H1 (cell line): Measurements from ENCODE around the gene TK1. TPM values are rescaled to one million over a fixed set of nuclear protein-coding genes. Genes with fewer than 3 reads are reported as not detected.
"Not testable (repeated sequence)": the region's sequence is repeated elsewhere in the genome, so short reads cannot be mapped to it uniquely, and the experiment has no call there.

Experiments
- CTCF ChIA-PET: fragments of 300-600 bp; sonication (Branson Sonifier 250); formaldehyde crosslinking; loops from one replicate; lab custom pipeline; 2021; ENCODE audit not compliant: partially characterized antibody; lab: Charles Lee
- POLR2A ChIA-PET: fragments of 300-600 bp; sonication (Branson Sonifier 250); formaldehyde crosslinking; loops from one replicate; lab custom pipeline; 2021; ENCODE audit warnings: inconsistent platforms; ENCODE audit not compliant: partially characterized antibody; lab: Charles Lee
- DNase-seq, 2 experiments: peaks; one replicate each; pipeline versions ENCODE4 v3.0.0 to v3.0.0-alpha.2; 2010 to 2022; ENCODE audit warnings: low spot score in 2 of 2, low read depth in 1 of 2, mixed read lengths in 1 of 2
- FAIRE-seq: peaks from 2 replicates; lab custom pipeline; 2011; peaks lifted over from hg19 to GRCh38; lab: Jason Lieb, UNC
- H2AFZ ChIP-seq: 2 replicates; pipeline ENCODE4 v1.8.1; 2012; ENCODE audit warnings: low read length, inconsistent platforms
- H2AK5ac ChIP-seq: 2 replicates; pipeline ENCODE4 v1.6.1; 2013; ENCODE audit warnings: low read depth, low read length
- H2BK120ac ChIP-seq: replicated peaks from 2 replicates; pipeline ENCODE3; 2013; ENCODE audit warnings: low read depth, low read length, inconsistent platforms
- H2BK12ac ChIP-seq: 2 replicates; pipeline ENCODE4 v1.6.1; 2013; ENCODE audit warnings: low read depth, low read length
- H2BK15ac ChIP-seq: 2 replicates; pipeline ENCODE4 v1.6.1; 2013; ENCODE audit warnings: low read length
- H2BK20ac ChIP-seq: 2 replicates; pipeline ENCODE4 v1.6.1; 2013; ENCODE audit warnings: low read length
- H2BK5ac ChIP-seq: 2 replicates; pipeline ENCODE4 v1.6.1; 2013; ENCODE audit warnings: low read depth, low read length
- H3K14ac ChIP-seq: 2 replicates; pipeline ENCODE4 v1.6.1; 2013; ENCODE audit warnings: inconsistent platforms; ENCODE audit not compliant: insufficient read length
- H3K18ac ChIP-seq: 2 replicates; pipeline ENCODE4 v1.6.1; 2013; ENCODE audit warnings: low read length; ENCODE audit errors: extremely low read depth
- H3K23ac ChIP-seq: 2 replicates; pipeline ENCODE4 v1.6.1; 2013; ENCODE audit warnings: inconsistent platforms; ENCODE audit not compliant: insufficient read length
- H3K23me2 ChIP-seq: 2 replicates; pipeline ENCODE4 v1.6.1; 2013; ENCODE audit warnings: low read depth, low read length
- H3K27ac ChIP-seq: 2 replicates; pipeline ENCODE4 v1.6.1; 2011; ENCODE audit warnings: low read depth, low read length, inconsistent platforms
- H3K27me3 ChIP-seq, 4 experiments: replicated peaks in 1 of 4; 1 replicate in 1 of 4; 2 replicates in 3 of 4; pipeline versions ENCODE4 v1.6.1 to v1.8.1; 2011 to 2013; ENCODE audit warnings: low read length in 3 of 4, mild to moderate bottlenecking in 3 of 4, inconsistent platforms in 2 of 4, mixed read lengths in 2 of 4, moderate library complexity in 1 of 4; ENCODE audit not compliant: control insufficient read depth in 3 of 4, insufficient read depth in 3 of 4; ENCODE audit errors: extremely low read depth in 1 of 4
- H3K36me3 ChIP-seq, 4 experiments: 2 replicates each; pipeline versions ENCODE4 v1.6.1 to v1.8.1; 2011 to 2013; ENCODE audit warnings: mild to moderate bottlenecking in 4 of 4, low read length in 3 of 4, moderate library complexity in 2 of 4, control low read depth in 1 of 4, inconsistent platforms in 1 of 4; ENCODE audit not compliant: insufficient read depth in 4 of 4, control insufficient read depth in 2 of 4
- H3K4ac ChIP-seq: replicated peaks from 2 replicates; pipeline ENCODE3; 2013; ENCODE audit warnings: low read length, low read depth, mixed read lengths, inconsistent platforms; ENCODE audit not compliant: insufficient read length
- H3K4me1 ChIP-seq, 4 experiments: replicated peaks in 1 of 4; 1 replicate in 1 of 4; 2 replicates in 3 of 4; pipeline versions ENCODE4 v1.6.1 to v1.8.1; 2011 to 2013; ENCODE audit warnings: low read length in 3 of 4, inconsistent platforms in 2 of 4, mixed read lengths in 1 of 4; ENCODE audit not compliant: insufficient read depth in 4 of 4, control insufficient read depth in 3 of 4
- H3K4me2 ChIP-seq, 2 experiments: 2 replicates each; pipeline versions ENCODE4 v1.6.1 to v1.8.1; 2011 to 2013; ENCODE audit warnings: low read depth in 2 of 2, low read length in 2 of 2, control low read depth in 1 of 2, inconsistent platforms in 1 of 2, mild to moderate bottlenecking in 1 of 2; ENCODE audit not compliant: insufficient read depth in 1 of 2
- H3K4me3 ChIP-seq, 4 experiments: fragments of 200-600, 300-600 bp in 1 of 4; sonication (generic), shearing (Covaris generic), sonication (Bioruptor Twin) in 1 of 4; 2 replicates each; pipeline versions ENCODE4 v1.5.1 to v1.8.1; 2011 to 2016; ENCODE audit warnings: low read length in 4 of 4, low read depth in 3 of 4, control low read depth in 2 of 4, inconsistent platforms in 2 of 4, mild to moderate bottlenecking in 2 of 4, mixed read lengths in 1 of 4, moderate library complexity in 1 of 4; ENCODE audit not compliant: insufficient read depth in 2 of 4; ENCODE audit errors: extremely low read depth in 1 of 4
- H3K56ac ChIP-seq: replicated peaks from 2 replicates; pipeline ENCODE3; 2013; ENCODE audit warnings: low read depth, mild to moderate bottlenecking, mixed read lengths, low read length, inconsistent platforms; ENCODE audit not compliant: insufficient read length
- H3K79me1 ChIP-seq: 2 replicates; pipeline ENCODE4 v1.6.1; 2013; ENCODE audit warnings: low read depth, low read length, control low read depth
- H3K79me2 ChIP-seq, 2 experiments: 2 replicates each; pipeline versions ENCODE4 v1.6.1 to v1.8.1; 2012 to 2013; ENCODE audit warnings: low read length in 2 of 2, mild to moderate bottlenecking in 2 of 2, inconsistent platforms in 1 of 2; ENCODE audit not compliant: insufficient read depth in 2 of 2, control insufficient read depth in 1 of 2
- H3K9ac ChIP-seq, 4 experiments: replicated peaks in 1 of 4; 1 replicate in 1 of 4; 2 replicates in 3 of 4; pipeline versions ENCODE4 v1.6.1 to v1.8.1; 2011 to 2013; ENCODE audit warnings: low read depth in 3 of 4, low read length in 3 of 4, control low read depth in 2 of 4, mild to moderate bottlenecking in 2 of 4, moderate library complexity in 2 of 4, inconsistent platforms in 1 of 4; ENCODE audit errors: extremely low read depth in 1 of 4
- H3K9me3 ChIP-seq, 2 experiments: 2 replicates each; pipeline versions ENCODE4 v1.6.1 to v1.8.1; 2012 to 2013; ENCODE audit warnings: mild to moderate bottlenecking in 2 of 2, moderate library complexity in 2 of 2, control low read depth in 1 of 2, inconsistent platforms in 1 of 2, low read depth in 1 of 2, low read length in 1 of 2, mixed read lengths in 1 of 2; ENCODE audit not compliant: insufficient read depth in 2 of 2
- H4K20me1 ChIP-seq, 2 experiments: replicated peaks in 1 of 2; 2 replicates each; pipeline versions ENCODE3 to v1.8.1; 2011 to 2013; ENCODE audit warnings: inconsistent platforms in 2 of 2, low read length in 2 of 2, mild to moderate bottlenecking in 1 of 2; ENCODE audit not compliant: insufficient read depth in 2 of 2, control insufficient read depth in 1 of 2
- H4K5ac ChIP-seq: 2 replicates; pipeline ENCODE4 v1.6.1; 2013; ENCODE audit warnings: low read length, low read depth, mixed read lengths, inconsistent platforms; ENCODE audit not compliant: insufficient read length
- H4K8ac ChIP-seq: 2 replicates; pipeline ENCODE4 v1.8.0; 2013; ENCODE audit warnings: mild to moderate bottlenecking, moderate library complexity, low read length, inconsistent platforms; ENCODE audit not compliant: insufficient read depth; ENCODE audit errors: extremely low read depth
- H4K91ac ChIP-seq: replicated peaks from 2 replicates; pipeline ENCODE3; 2013; ENCODE audit warnings: low read length, mixed read lengths, inconsistent platforms; ENCODE audit not compliant: insufficient read length
- WGBS, 2 experiments: shearing (Covaris generic) in 1 of 2; methylation state at CpG; one replicate each; pipeline versions ENCODE4 v1.1.6 to v1.1.7; 2013 to 2015; ENCODE audit warnings: low lambda C conversion rate in 2 of 2, mixed read lengths in 2 of 2, inconsistent platforms in 1 of 2, low coverage in 1 of 2, missing lambda C conversion rate in 1 of 2; ENCODE audit not compliant: insufficient replicate concordance in 2 of 2, insufficient coverage in 1 of 2, insufficient read length in 1 of 2; ENCODE audit errors: extremely low coverage in 1 of 2, missing lambda C conversion rate in 1 of 2; 5-methylcytosine and 5-hydroxymethylcytosine counted together
- polyA plus RNA-seq, 7 experiments: library from polyadenylated mRNA; depleted of rRNA in 3 of 7; stranded (reverse) in 5 of 7; unstranded in 2 of 7; fragments of >200 nt in 5 of 7; fragments of 200-250 nt in 2 of 7; gene quantifications; 1 replicate in 5 of 7; 2 replicates in 1 of 7; 4 replicates in 1 of 7; pipeline versions ENCODE4 v1.2.1 to v1.2.3, GENCODE V29; 2011 to 2013; ENCODE audit warnings: missing spikeins in 2 of 7, mixed read lengths in 2 of 7
- total RNA-seq: library from RNA; stranded (reverse); fragmentation: NEBNext Ultra II Directional; extraction: Animal tissue kit (Norgen Biotek cat#: 25700); gene quantifications from 2 replicates; pipeline ENCODE4 v1.2.1, GENCODE V29; 2021

The TK1 gene
- total and polyA plus RNA-seq, 2 of the 8 experiments (the other 6 are each of a cell fraction or from before 2014, with no cell fraction given) = 66.9 to 147 TPM

- not testable (repeated sequence) for H3K79me2 ChIP-seq, H3K79me1 ChIP-seq, FAIRE-seq, H2AFZ ChIP-seq, H2BK5ac ChIP-seq, H3K9ac ChIP-seq, H3K56ac ChIP-seq, H3K4me3 ChIP-seq, H3K23me2 ChIP-seq, H4K8ac ChIP-seq, H3K27ac ChIP-seq, DNase-seq, H3K4ac ChIP-seq, H3K36me3 ChIP-seq, H2BK120ac ChIP-seq, H2AK5ac ChIP-seq, H2BK20ac ChIP-seq, H4K20me1 ChIP-seq, H2BK12ac ChIP-seq, H4K91ac ChIP-seq, H3K14ac ChIP-seq, H3K9me3 ChIP-seq, H3K18ac ChIP-seq, H3K4me2 ChIP-seq, H3K23ac ChIP-seq, H2BK15ac ChIP-seq, H4K5ac ChIP-seq
- Histone ChIP-seq H3K4me1 (peaks cover 0 to 12% (median 5%) of the 10 kb centered on the region in 4 experiments; a peak in 5 of 7 replicates), H3K27me3 (peaks cover 0 to 27% (median 22%) of the 10 kb centered on the region in 4 experiments; a peak in 6 of 7 replicates)
- ChIA-PET POLR2A (interaction anchor here (0.7 to 1.5 kb wide), 2 partner anchors 48 to 469 kb away, joined by 3 to 4 read pairs; partner anchors contain the start of gene TK1), CTCF (interaction anchor here (0.6 to 4.6 kb wide), 6 partner anchors 10 to 324 kb away, joined by 3 to 24 read pairs (median 3); no protein-coding TSS in a partner anchor)
- 91% methylated on average over 6 of the region's 6 CpGs; no CpG with 5 or more reads in 1 of the 2 experiments for WGBS, 2 experiments
Observed at GRCh38 chr17:78235022-78235421, 48.2 kb upstream of the TK1 start.
